Natural killer cell (primary cell): ENCODE results near the gene LRRC40. TPM values are rescaled to one million over a fixed set of nuclear protein-coding genes. Genes with fewer than 3 reads are reported as not detected.

Experiments used
- ATAC-seq, 3 donors: fragments of 150-1000 bp in 2 of 3; fragments of 200-7000 bp in 1 of 3; cut with Tn5 transposase; 1 replicate in 1 of 3; 2 replicates in 2 of 3; pipeline ENCODE4 v1.10.0; 2021; ENCODE audit warnings: mild to moderate bottlenecking in 2 of 3, moderate library complexity in 2 of 3
- DNase-seq, 2 donors: peaks; one replicate each; pipeline versions ENCODE4 v3.0.0 to v3.0.0-alpha.2; 2013 to 2021; ENCODE audit warnings: mixed read lengths in 1 of 2
- H3K27ac ChIP-seq: one replicate; pipeline ENCODE4 v1.5.1; 2013; ENCODE audit warnings: mild to moderate bottlenecking, low read length
- H3K27me3 ChIP-seq: one replicate; pipeline ENCODE4 v1.6.1; 2013; ENCODE audit warnings: low read length; ENCODE audit not compliant: control insufficient read depth, insufficient read depth
- H3K36me3 ChIP-seq: one replicate; pipeline ENCODE4 v1.6.1; 2013; ENCODE audit warnings: low read length; ENCODE audit not compliant: control insufficient read depth, insufficient read depth
- H3K4me1 ChIP-seq: one replicate; pipeline ENCODE4 v1.6.1; 2013; ENCODE audit warnings: low read length; ENCODE audit not compliant: control insufficient read depth, insufficient read depth
- H3K4me3 ChIP-seq: one replicate; pipeline ENCODE4 v1.5.1; 2013; ENCODE audit warnings: low read length
- H3K9me3 ChIP-seq: one replicate; pipeline ENCODE4 v1.6.1; 2013; ENCODE audit warnings: low read length; ENCODE audit not compliant: control insufficient read depth, insufficient read depth
- H3K27ac Mint-ChIP-seq, 2 donors: one replicate each; pipeline ENCODE4 v1.8.0; 2022; ENCODE audit warnings: mild to moderate bottlenecking in 2 of 2, mixed read lengths in 2 of 2, moderate library complexity in 1 of 2
- H3K27me3 Mint-ChIP-seq, 2 donors: one replicate each; pipeline ENCODE4 v1.8.0; 2022; ENCODE audit warnings: low read depth in 2 of 2, mixed read lengths in 2 of 2
- H3K36me3 Mint-ChIP-seq: one replicate; pipeline ENCODE4 v1.8.0; 2022; ENCODE audit warnings: mixed read lengths
- H3K4me1 Mint-ChIP-seq, 2 donors: one replicate each; pipeline ENCODE4 v1.8.0; 2022; ENCODE audit warnings: mixed read lengths in 2 of 2
- H3K4me3 Mint-ChIP-seq: one replicate; pipeline ENCODE4 v1.8.0; 2022; ENCODE audit warnings: mild to moderate bottlenecking, moderate library complexity, mixed read lengths
- H3K9me3 Mint-ChIP-seq, 2 donors: one replicate each; pipeline ENCODE4 v1.8.0; 2022; ENCODE audit warnings: mixed read lengths in 2 of 2
- CTCF ChIP-seq: fragments of 200-600 bp; IDR thresholded peaks from one replicate; pipeline ENCODE4 v1.8.0; 2022; ENCODE audit warnings: antibody characterized with exemption
- WGBS: methylation state at CpG from one replicate; pipeline ENCODE4 v1.1.7; 2013; ENCODE audit warnings: missing lambda C conversion rate; ENCODE audit not compliant: insufficient coverage; 5-methylcytosine and 5-hydroxymethylcytosine counted together
- intact Hi-C: fragments of 100-400 bp; cut with micrococcal nuclease; formaldehyde crosslinking; loops from one replicate; pipeline ENCODE4 v1.14.2; 2022
- total RNA-seq, 4 donors: library from RNA; stranded (reverse); fragments of 120-200 nt in 1 of 4; gene quantifications; one replicate each; pipeline versions ENCODE4 v1.2.3 to v1.2.4, GENCODE V29; 2013 to 2022

The LRRC40 gene
- total RNA-seq, 3 donors from 2014 or later (not counting 1 experiment from before 2014, with no cell fraction given): 15.5 to 18.4 (median 16.5) TPM

GRCh38 chr1:70143048-70143659 lies 62.2 kb downstream of the LRRC40 start:
- Mint-ChIP-seq H3K4me3 (no peak overlapping the region), H3K27me3 (no peaks in the 10 kb centered on the region), H3K27ac (no peak overlapping the region), H3K36me3 (no peaks in the 10 kb centered on the region), H3K4me1 (no peaks in the 10 kb centered on the region), H3K9me3 (no peaks in the 10 kb centered on the region)
- intact Hi-C loops: no loop called here
- TF ChIP-seq CTCF: no peak
- ATAC-seq: no peak
- H3K4me1 ChIP-seq: no peaks in the 10 kb centered on the region
- no peak for DNase-seq
- no peaks in the 10 kb centered on the region for H3K9me3 ChIP-seq
- H3K4me3 ChIP-seq: no peak overlapping the region
- H3K27ac ChIP-seq: no peak overlapping the region
- WGBS: no CpG with 5 or more reads among the region's 4 CpGs
- H3K27me3 ChIP-seq: no peaks in the 10 kb centered on the region
- peaks cover 8% of the 10 kb centered on the region for H3K36me3 ChIP-seq

DNA sequence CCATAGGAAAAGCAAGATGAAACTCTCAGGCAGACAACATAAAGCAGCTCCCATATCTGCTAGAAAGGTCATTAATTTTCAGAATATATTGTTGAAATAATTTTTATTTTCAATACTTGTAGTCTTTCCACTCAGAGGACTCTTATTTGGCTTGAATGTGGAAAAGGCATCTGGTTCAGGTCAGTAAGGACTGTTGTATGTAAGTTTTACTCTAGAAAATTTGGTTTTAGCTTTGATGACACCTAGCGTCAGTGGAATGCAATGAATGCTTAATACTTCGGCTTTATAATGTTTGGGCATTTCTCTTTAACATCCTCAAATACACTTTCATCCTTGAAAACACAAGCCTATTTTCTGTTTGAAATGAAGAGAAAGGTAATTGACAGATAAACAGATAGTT lies 63.3 kb downstream of the LRRC40 start:
- H3K36me3 Mint-ChIP-seq: no peaks in the 10 kb centered on the region
- TF ChIP-seq CTCF: no peak
- intact Hi-C loops: no loop called here
- 100% methylated on average over 1 of the region's 2 CpGs for WGBS
- DNase-seq (no peak), ATAC-seq (no peak)
- no peak overlapping the region for H3K4me3 Mint-ChIP-seq
- H3K27me3 Mint-ChIP-seq: no peaks in the 10 kb centered on the region
- H3K27ac Mint-ChIP-seq: no peak overlapping the region
- H3K36me3 ChIP-seq: peaks cover 4% of the 10 kb centered on the region
- no peaks in the 10 kb centered on the region for H3K9me3 ChIP-seq
- H3K27ac ChIP-seq: no peak overlapping the region
- no peaks in the 10 kb centered on the region for H3K4me1 Mint-ChIP-seq
- no peaks in the 10 kb centered on the region for H3K27me3 ChIP-seq
- no peak overlapping the region for H3K4me3 ChIP-seq
- H3K9me3 Mint-ChIP-seq: no peaks in the 10 kb centered on the region
- H3K4me1 ChIP-seq: no peaks in the 10 kb centered on the region

DNA sequence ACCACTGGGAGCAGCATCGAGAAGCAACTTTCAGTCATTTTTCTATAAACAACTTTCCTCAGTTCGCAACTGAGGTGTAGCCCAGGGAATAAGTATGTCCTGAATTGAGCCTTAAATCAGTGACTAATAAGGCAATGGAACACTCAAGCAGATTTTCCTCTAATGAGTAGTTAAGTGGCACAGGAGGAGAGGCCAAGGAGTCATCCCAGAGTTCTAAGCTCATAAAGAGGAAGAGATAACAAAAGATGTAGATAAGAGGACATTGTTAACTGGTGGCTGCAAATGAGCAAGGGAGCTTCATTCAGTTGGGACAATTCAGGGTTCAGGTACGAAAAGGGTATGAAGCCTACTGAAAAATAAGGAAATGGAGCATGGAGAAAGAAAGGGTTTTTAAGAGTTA lies 64.5 kb downstream of the LRRC40 start:
- Mint-ChIP-seq H3K36me3 (no peaks in the 10 kb centered on the region), H3K4me1 (no peaks in the 10 kb centered on the region), H3K27me3 (no peaks in the 10 kb centered on the region), H3K9me3 (no peaks in the 10 kb centered on the region), H3K27ac (no peak overlapping the region), H3K4me3 (no peak overlapping the region)
- ATAC-seq (no peak), DNase-seq (no peak)
- H3K27ac ChIP-seq: no peak overlapping the region
- TF ChIP-seq CTCF: no peak
- WGBS: 100% methylated on average over 3 of the region's 3 CpGs
- H3K4me1 ChIP-seq: no peaks in the 10 kb centered on the region
- peaks cover 4% of the 10 kb centered on the region for H3K36me3 ChIP-seq
- intact Hi-C loops: no loop called here
- H3K4me3 ChIP-seq: no peak overlapping the region
- H3K27me3 ChIP-seq: no peaks in the 10 kb centered on the region
- H3K9me3 ChIP-seq: no peaks in the 10 kb centered on the region

DNA sequence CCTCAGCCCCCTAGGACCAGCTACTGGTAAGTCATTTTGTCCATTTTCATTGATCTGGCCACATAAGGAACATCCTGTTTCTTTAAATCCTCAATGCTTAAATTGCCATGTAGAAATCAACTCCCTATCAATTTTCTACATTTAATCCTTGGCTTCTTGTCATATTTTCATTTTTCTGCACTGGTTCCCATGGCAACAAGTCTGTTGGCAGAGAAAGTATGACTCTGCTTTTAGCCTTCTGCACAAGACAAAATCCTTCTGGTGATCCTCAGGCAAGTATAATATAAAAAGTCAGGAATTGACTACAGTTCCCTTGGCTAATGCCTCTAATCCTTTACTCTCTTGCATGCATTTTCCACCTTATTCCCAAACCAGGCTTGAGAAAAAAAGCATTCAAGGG lies 65.0 kb downstream of the LRRC40 start:
- Mint-ChIP-seq H3K9me3 (no peaks in the 10 kb centered on the region), H3K27me3 (no peaks in the 10 kb centered on the region), H3K4me3 (no peak overlapping the region), H3K27ac (no peak overlapping the region), H3K36me3 (no peaks in the 10 kb centered on the region), H3K4me1 (no peaks in the 10 kb centered on the region)
- no peak for ATAC-seq
- H3K4me1 ChIP-seq: no peaks in the 10 kb centered on the region
- no peak for DNase-seq
- H3K4me3 ChIP-seq: no peak overlapping the region
- no peaks in the 10 kb centered on the region for H3K9me3 ChIP-seq
- no peaks in the 10 kb centered on the region for H3K27me3 ChIP-seq
- no peak for TF ChIP-seq CTCF
- H3K36me3 ChIP-seq: no peaks in the 10 kb centered on the region
- H3K27ac ChIP-seq: no peak overlapping the region
- intact Hi-C loops: no loop called here
